Uterus (tissue), 4 donors: ENCODE measurements around the gene NHLRC4. TPM values are rescaled to one million over a fixed set of nuclear protein-coding genes. Genes with fewer than 3 reads are reported as not detected.

Experiments
- DNase-seq, 2 donors: peaks; one replicate each; pipeline ENCODE4 v3.0.0-alpha.2; 2019 to 2020
- H3K27ac ChIP-seq, 2 donors: fragments of 200-600 bp; sonication (generic); 1 replicate in 1 of 2; 2 replicates in 1 of 2; pipeline ENCODE4 v1.5.1; 2016 to 2018
- H3K27me3 ChIP-seq, 2 donors: fragments of 200-600 bp; sonication (generic); one replicate each; pipeline ENCODE4 v1.5.1; 2018 to 2019; ENCODE audit warnings: control low read depth in 1 of 2
- H3K36me3 ChIP-seq, 2 donors: fragments of 200-600 bp; sonication (generic); one replicate each; pipeline ENCODE4 v1.5.1; 2019; ENCODE audit warnings: control low read depth in 1 of 2
- H3K4me1 ChIP-seq, 2 donors: fragments of 200-600 bp; sonication (generic); one replicate each; pipeline ENCODE4 v1.5.1; 2018 to 2019; ENCODE audit warnings: control low read depth in 1 of 2
- H3K4me3 ChIP-seq, 2 donors: fragments of 200-600 bp; sonication (generic); 1 replicate in 1 of 2; 2 replicates in 1 of 2; pipeline ENCODE4 v1.5.1; 2018 to 2019; ENCODE audit warnings: mild to moderate bottlenecking in 1 of 2
- H3K9me3 ChIP-seq, 2 donors: fragments of 200-600 bp; sonication (generic); one replicate each; pipeline ENCODE4 v1.5.1; 2019; ENCODE audit warnings: control low read depth in 1 of 2
- CTCF ChIP-seq, 4 experiments: fragments of 200-600 bp in 2 of 4; fragments of 450-650 bp in 2 of 4; sonication (generic) in 2 of 4; IDR thresholded peaks; one replicate each; pipeline ENCODE4 v1.5.1; 2016 to 2019; ENCODE audit warnings: antibody characterized with exemption in 4 of 4, mild to moderate bottlenecking in 2 of 4, moderate library complexity in 1 of 4
- POLR2A ChIP-seq, 2 donors: fragments of 450-650 bp; IDR thresholded peaks; one replicate each; pipeline ENCODE4 v1.6.1; 2016; ENCODE audit warnings: antibody characterized with exemption in 2 of 2, mild to moderate bottlenecking in 1 of 2, moderate library complexity in 1 of 2
- intact Hi-C: fragments of 100-400 bp; cut with DNase I; formaldehyde crosslinking; loops from one replicate; pipeline ENCODE4 v1.15.1; 2023; ENCODE audit warnings: low total_unique reads
- total RNA-seq, 4 donors: library from RNA; depleted of rRNA in 3 of 4; stranded (reverse); fragments of >200 nt in 3 of 4; gene quantifications; one replicate each; pipeline versions ENCODE4 v1.1.0 to v1.2.4, GENCODE V29; 2014 to 2023
- donor health status: DM: yes; HTN: yes; CAD: no.

The NHLRC4 gene
- total RNA-seq, 4 donors from 2014 or later: 1.2 to 7.5 (median 1.5) TPM

- H3K27ac ChIP-seq: no peak overlapping the region
- peaks cover 0 to 2% of the 10 kb centered on the region in 2 donors for H3K4me1 ChIP-seq
- no peaks in the 10 kb centered on the region for H3K27me3 ChIP-seq
- H3K9me3 ChIP-seq: no peaks in the 10 kb centered on the region
- no peak overlapping the region for H3K4me3 ChIP-seq
- no peak for DNase-seq
- no peaks in the 10 kb centered on the region for H3K36me3 ChIP-seq
- TF ChIP-seq POLR2A (IDR thresholded peaks at IDR 0.05): no peak
- TF ChIP-seq CTCF (IDR thresholded peaks at IDR 0.05): no peak
- intact Hi-C loops: no loop called here
Measured at GRCh38 chr16:582218-582613, 15.4 kb downstream of the NHLRC4 start.

- Histone ChIP-seq H3K36me3 (no peaks in the 10 kb centered on the region), H3K4me1 (peaks cover 0 to 7% of the 10 kb centered on the region in 2 donors), H3K4me3 (no peak overlapping the region), H3K27me3 (no peaks in the 10 kb centered on the region), H3K27ac (no peak overlapping the region), H3K9me3 (no peaks in the 10 kb centered on the region)
- DNase-seq: no peak
- TF ChIP-seq CTCF (IDR thresholded peaks at IDR 0.05) (no peak), POLR2A (IDR thresholded peaks at IDR 0.05) (no peak)
- intact Hi-C loops: no loop called here
Measured at GRCh38 chr16:582614-583331, 16.0 kb downstream of the NHLRC4 start.

GRCh38 chr16:583470-583814 is 16.6 kb downstream of the NHLRC4 start:
- H3K27ac ChIP-seq: no peak overlapping the region
- no peaks in the 10 kb centered on the region for H3K9me3 ChIP-seq
- H3K27me3 ChIP-seq: no peaks in the 10 kb centered on the region
- TF ChIP-seq POLR2A (IDR thresholded peaks at IDR 0.05) (no peak), CTCF (IDR thresholded peaks at IDR 0.05) (no peak)
- intact Hi-C loops: no loop called here
- H3K36me3 ChIP-seq: no peaks in the 10 kb centered on the region
- H3K4me3 ChIP-seq: no peak overlapping the region
- no peak for DNase-seq
- H3K4me1 ChIP-seq: peaks cover 0 to 13% of the 10 kb centered on the region in 2 donors

GRCh38 chr16:583815-584591 is 17.2 kb downstream of the NHLRC4 start:
- H3K27me3 ChIP-seq: no peaks in the 10 kb centered on the region
- TF ChIP-seq CTCF (IDR thresholded peaks at IDR 0.05) (no peak), POLR2A (IDR thresholded peaks at IDR 0.05) (no peak)
- H3K9me3 ChIP-seq: no peaks in the 10 kb centered on the region
- DNase-seq: peak in 1 of 2 donors; percentile 23
- H3K36me3 ChIP-seq: no peaks in the 10 kb centered on the region
- peaks cover 0 to 15% of the 10 kb centered on the region in 2 donors for H3K4me1 ChIP-seq
- intact Hi-C loops: no loop called here
- no peak overlapping the region for H3K4me3 ChIP-seq
- H3K27ac ChIP-seq: no peak overlapping the region

- no peak for TF ChIP-seq CTCF (IDR thresholded peaks at IDR 0.05)
- TF ChIP-seq POLR2A (IDR thresholded peaks at IDR 0.05): no peak
- H3K9me3 ChIP-seq: no peaks in the 10 kb centered on the region
Measured at GRCh38 chr16:585351-585750, 18.5 kb downstream of the NHLRC4 start.

More at GRCh38 chr16:585351-585750, 18.5 kb downstream of the NHLRC4 start:
- Histone ChIP-seq H3K4me3 (no peak overlapping the region), H3K4me1 (peaks cover 0 to 15% of the 10 kb centered on the region in 2 donors), H3K36me3 (no peaks in the 10 kb centered on the region), H3K27ac (no peak overlapping the region), H3K27me3 (no peaks in the 10 kb centered on the region)
- peak in 1 of 2 donors; percentile 22 for DNase-seq
- intact Hi-C loops: no loop called here
